Kidney epithelial cell (primary cell): ENCODE measurements around the gene SV2A. TPM values are rescaled to one million over a fixed set of nuclear protein-coding genes. Genes with fewer than 3 reads are reported as not detected.

Experiments
- DNase-seq: peaks from one replicate; pipeline ENCODE4 v3.0.0-alpha.2; 2010; ENCODE audit warnings: low read depth
- H3K27me3 ChIP-seq: 2 replicates; pipeline ENCODE4 v1.6.0; 2011; ENCODE audit warnings: low read length; ENCODE audit not compliant: control insufficient read depth, insufficient read depth
- H3K36me3 ChIP-seq: 2 replicates; pipeline ENCODE4 v1.5.1; 2011; ENCODE audit warnings: low read length; ENCODE audit not compliant: control insufficient read depth, insufficient read depth
- H3K4me3 ChIP-seq: 2 replicates; pipeline ENCODE4 v1.5.1; 2011; ENCODE audit warnings: low read depth, mild to moderate bottlenecking, control low read depth, low read length
- CTCF ChIP-seq: IDR thresholded peaks from 2 replicates; pipeline ENCODE4 v1.5.1; 2011; ENCODE audit warnings: mild to moderate bottlenecking, moderate library complexity, low read length, control low read depth, inconsistent platforms; ENCODE audit not compliant: insufficient read depth, poor library complexity, severe bottlenecking
- total RNA-seq: library from RNA; depleted of rRNA; stranded (reverse); fragments of >200 nt; gene quantifications from 2 replicates; pipeline ENCODE4 v1.2.3, GENCODE V29; 2015

Gene SV2A
- total RNA-seq, 1 donor from 2014 or later: 14.1 TPM

GRCh38 chr1:149923626-149924025 lies 6.0 kb upstream of the SV2A start:
- no peak for DNase-seq
- no peaks in the 10 kb centered on the region for H3K36me3 ChIP-seq
- H3K27me3 ChIP-seq: no peaks in the 10 kb centered on the region
- TF ChIP-seq CTCF: no peak
- no peak overlapping the region for H3K4me3 ChIP-seq

- TF ChIP-seq CTCF: no peak
- H3K27me3 ChIP-seq: no peaks in the 10 kb centered on the region
- no peak for DNase-seq
- H3K36me3 ChIP-seq: no peaks in the 10 kb centered on the region
- peak overlapping the region; percentile 70 for H3K4me3 ChIP-seq
These were observed 769 bp downstream of the SV2A start for GRCh38 chr1:149916898-149917252.

DNA sequence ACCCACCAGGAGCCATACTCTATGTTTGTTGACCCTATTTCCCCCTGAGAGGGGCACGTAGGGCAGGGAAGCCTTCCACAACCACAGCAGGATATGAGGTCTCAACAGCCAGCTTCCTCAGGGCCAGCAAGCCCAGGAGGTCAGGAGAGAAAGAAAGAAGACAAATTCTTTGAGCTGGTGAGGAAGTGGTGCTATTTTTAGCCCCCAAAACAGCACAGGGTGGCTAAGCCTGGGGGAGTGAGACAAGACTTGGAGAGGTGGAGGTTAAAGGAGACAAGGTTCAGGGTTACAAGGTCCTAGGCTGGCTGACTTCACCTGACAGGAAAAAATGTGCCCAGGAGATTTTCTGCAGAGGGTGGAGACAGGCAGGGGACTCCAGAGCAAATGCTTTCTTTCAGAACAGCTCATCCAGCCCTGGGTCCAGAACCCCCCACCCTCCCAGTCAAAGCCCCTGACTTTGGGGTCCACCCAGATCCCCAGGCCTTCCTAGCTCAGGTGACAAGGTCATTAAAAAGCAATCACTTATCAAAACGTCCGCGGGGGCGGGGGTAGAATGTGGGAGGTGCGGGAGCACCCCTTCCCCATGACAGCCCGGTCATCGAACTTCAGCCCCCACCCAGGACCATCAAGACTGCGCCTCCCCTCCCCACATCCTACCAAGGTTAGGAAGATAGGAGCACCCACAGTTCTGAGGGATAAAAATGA lies 1.3 kb downstream of the SV2A start:
- no peak for DNase-seq
- Histone ChIP-seq H3K27me3 (no peaks in the 10 kb centered on the region), H3K4me3 (peak overlapping the region; percentile 70), H3K36me3 (no peaks in the 10 kb centered on the region)
- no peak for TF ChIP-seq CTCF

GRCh38 chr1:149915429-149916192 lies 2.0 kb downstream of the SV2A start:
- Histone ChIP-seq H3K4me3 (no peak overlapping the region), H3K27me3 (no peaks in the 10 kb centered on the region), H3K36me3 (no peaks in the 10 kb centered on the region)
- no peak for DNase-seq
- no peak for TF ChIP-seq CTCF

GRCh38 chr1:149914545-149914944 lies 3.1 kb downstream of the SV2A start:
- no peaks in the 10 kb centered on the region for H3K27me3 ChIP-seq
- H3K4me3 ChIP-seq: no peak overlapping the region
- DNase-seq: no peak
- H3K36me3 ChIP-seq: no peaks in the 10 kb centered on the region
- TF ChIP-seq CTCF: no peak
